H1 (cell line): ENCODE measurements around the gene NKAIN2. TPM values are rescaled to one million over a fixed set of nuclear protein-coding genes. Genes with fewer than 3 reads are reported as not detected.

Experiments used
- CTCF ChIA-PET: fragments of 300-600 bp; sonication (Branson Sonifier 250); formaldehyde crosslinking; loops from one replicate; lab custom pipeline; 2021; ENCODE audit not compliant: partially characterized antibody; lab: Charles Lee
- POLR2A ChIA-PET: fragments of 300-600 bp; sonication (Branson Sonifier 250); formaldehyde crosslinking; loops from one replicate; lab custom pipeline; 2021; ENCODE audit warnings: inconsistent platforms; ENCODE audit not compliant: partially characterized antibody; lab: Charles Lee
- DNase-seq, 2 experiments: peaks; one replicate each; pipeline versions ENCODE4 v3.0.0 to v3.0.0-alpha.2; 2010 to 2022; ENCODE audit warnings: low spot score in 2 of 2, low read depth in 1 of 2, mixed read lengths in 1 of 2
- FAIRE-seq: peaks from 2 replicates; lab custom pipeline; 2011; peaks lifted over from hg19 to GRCh38; lab: Jason Lieb, UNC
- H2AFZ ChIP-seq: 2 replicates; pipeline ENCODE4 v1.8.1; 2012; ENCODE audit warnings: low read length, inconsistent platforms
- H2AK5ac ChIP-seq: 2 replicates; pipeline ENCODE4 v1.6.1; 2013; ENCODE audit warnings: low read depth, low read length
- H2BK120ac ChIP-seq: replicated peaks from 2 replicates; pipeline ENCODE3; 2013; ENCODE audit warnings: low read depth, low read length, inconsistent platforms
- H2BK12ac ChIP-seq: 2 replicates; pipeline ENCODE4 v1.6.1; 2013; ENCODE audit warnings: low read depth, low read length
- H2BK15ac ChIP-seq: 2 replicates; pipeline ENCODE4 v1.6.1; 2013; ENCODE audit warnings: low read length
- H2BK20ac ChIP-seq: 2 replicates; pipeline ENCODE4 v1.6.1; 2013; ENCODE audit warnings: low read length
- H2BK5ac ChIP-seq: 2 replicates; pipeline ENCODE4 v1.6.1; 2013; ENCODE audit warnings: low read depth, low read length
- H3K14ac ChIP-seq: 2 replicates; pipeline ENCODE4 v1.6.1; 2013; ENCODE audit warnings: inconsistent platforms; ENCODE audit not compliant: insufficient read length
- H3K18ac ChIP-seq: 2 replicates; pipeline ENCODE4 v1.6.1; 2013; ENCODE audit warnings: low read length; ENCODE audit errors: extremely low read depth
- H3K23ac ChIP-seq: 2 replicates; pipeline ENCODE4 v1.6.1; 2013; ENCODE audit warnings: inconsistent platforms; ENCODE audit not compliant: insufficient read length
- H3K23me2 ChIP-seq: 2 replicates; pipeline ENCODE4 v1.6.1; 2013; ENCODE audit warnings: low read depth, low read length
- H3K27ac ChIP-seq: 2 replicates; pipeline ENCODE4 v1.6.1; 2011; ENCODE audit warnings: low read depth, low read length, inconsistent platforms
- H3K27me3 ChIP-seq, 4 experiments: replicated peaks in 1 of 4; 1 replicate in 1 of 4; 2 replicates in 3 of 4; pipeline versions ENCODE4 v1.6.1 to v1.8.1; 2011 to 2013; ENCODE audit warnings: low read length in 3 of 4, mild to moderate bottlenecking in 3 of 4, inconsistent platforms in 2 of 4, mixed read lengths in 2 of 4, moderate library complexity in 1 of 4; ENCODE audit not compliant: control insufficient read depth in 3 of 4, insufficient read depth in 3 of 4; ENCODE audit errors: extremely low read depth in 1 of 4
- H3K36me3 ChIP-seq, 4 experiments: 2 replicates each; pipeline versions ENCODE4 v1.6.1 to v1.8.1; 2011 to 2013; ENCODE audit warnings: mild to moderate bottlenecking in 4 of 4, low read length in 3 of 4, moderate library complexity in 2 of 4, control low read depth in 1 of 4, inconsistent platforms in 1 of 4; ENCODE audit not compliant: insufficient read depth in 4 of 4, control insufficient read depth in 2 of 4
- H3K4ac ChIP-seq: replicated peaks from 2 replicates; pipeline ENCODE3; 2013; ENCODE audit warnings: low read length, low read depth, mixed read lengths, inconsistent platforms; ENCODE audit not compliant: insufficient read length
- H3K4me1 ChIP-seq, 4 experiments: replicated peaks in 1 of 4; 1 replicate in 1 of 4; 2 replicates in 3 of 4; pipeline versions ENCODE4 v1.6.1 to v1.8.1; 2011 to 2013; ENCODE audit warnings: low read length in 3 of 4, inconsistent platforms in 2 of 4, mixed read lengths in 1 of 4; ENCODE audit not compliant: insufficient read depth in 4 of 4, control insufficient read depth in 3 of 4
- H3K4me2 ChIP-seq, 2 experiments: 2 replicates each; pipeline versions ENCODE4 v1.6.1 to v1.8.1; 2011 to 2013; ENCODE audit warnings: low read depth in 2 of 2, low read length in 2 of 2, control low read depth in 1 of 2, inconsistent platforms in 1 of 2, mild to moderate bottlenecking in 1 of 2; ENCODE audit not compliant: insufficient read depth in 1 of 2
- H3K4me3 ChIP-seq, 4 experiments: fragments of 200-600, 300-600 bp in 1 of 4; sonication (generic), shearing (Covaris generic), sonication (Bioruptor Twin) in 1 of 4; 2 replicates each; pipeline versions ENCODE4 v1.5.1 to v1.8.1; 2011 to 2016; ENCODE audit warnings: low read length in 4 of 4, low read depth in 3 of 4, control low read depth in 2 of 4, inconsistent platforms in 2 of 4, mild to moderate bottlenecking in 2 of 4, mixed read lengths in 1 of 4, moderate library complexity in 1 of 4; ENCODE audit not compliant: insufficient read depth in 2 of 4; ENCODE audit errors: extremely low read depth in 1 of 4
- H3K56ac ChIP-seq: replicated peaks from 2 replicates; pipeline ENCODE3; 2013; ENCODE audit warnings: low read depth, mild to moderate bottlenecking, mixed read lengths, low read length, inconsistent platforms; ENCODE audit not compliant: insufficient read length
- H3K79me1 ChIP-seq: 2 replicates; pipeline ENCODE4 v1.6.1; 2013; ENCODE audit warnings: low read depth, low read length, control low read depth
- H3K79me2 ChIP-seq, 2 experiments: 2 replicates each; pipeline versions ENCODE4 v1.6.1 to v1.8.1; 2012 to 2013; ENCODE audit warnings: low read length in 2 of 2, mild to moderate bottlenecking in 2 of 2, inconsistent platforms in 1 of 2; ENCODE audit not compliant: insufficient read depth in 2 of 2, control insufficient read depth in 1 of 2
- H3K9ac ChIP-seq, 4 experiments: replicated peaks in 1 of 4; 1 replicate in 1 of 4; 2 replicates in 3 of 4; pipeline versions ENCODE4 v1.6.1 to v1.8.1; 2011 to 2013; ENCODE audit warnings: low read depth in 3 of 4, low read length in 3 of 4, control low read depth in 2 of 4, mild to moderate bottlenecking in 2 of 4, moderate library complexity in 2 of 4, inconsistent platforms in 1 of 4; ENCODE audit errors: extremely low read depth in 1 of 4
- H3K9me3 ChIP-seq, 2 experiments: 2 replicates each; pipeline versions ENCODE4 v1.6.1 to v1.8.1; 2012 to 2013; ENCODE audit warnings: mild to moderate bottlenecking in 2 of 2, moderate library complexity in 2 of 2, control low read depth in 1 of 2, inconsistent platforms in 1 of 2, low read depth in 1 of 2, low read length in 1 of 2, mixed read lengths in 1 of 2; ENCODE audit not compliant: insufficient read depth in 2 of 2
- H4K20me1 ChIP-seq, 2 experiments: replicated peaks in 1 of 2; 2 replicates each; pipeline versions ENCODE3 to v1.8.1; 2011 to 2013; ENCODE audit warnings: inconsistent platforms in 2 of 2, low read length in 2 of 2, mild to moderate bottlenecking in 1 of 2; ENCODE audit not compliant: insufficient read depth in 2 of 2, control insufficient read depth in 1 of 2
- H4K5ac ChIP-seq: 2 replicates; pipeline ENCODE4 v1.6.1; 2013; ENCODE audit warnings: low read length, low read depth, mixed read lengths, inconsistent platforms; ENCODE audit not compliant: insufficient read length
- H4K8ac ChIP-seq: 2 replicates; pipeline ENCODE4 v1.8.0; 2013; ENCODE audit warnings: mild to moderate bottlenecking, moderate library complexity, low read length, inconsistent platforms; ENCODE audit not compliant: insufficient read depth; ENCODE audit errors: extremely low read depth
- H4K91ac ChIP-seq: replicated peaks from 2 replicates; pipeline ENCODE3; 2013; ENCODE audit warnings: low read length, mixed read lengths, inconsistent platforms; ENCODE audit not compliant: insufficient read length
- EZH2 ChIP-seq: fragments of 200-600 bp; sonication (generic); IDR thresholded peaks from 2 replicates; pipeline ENCODE4 v1.7.1; 2012; ENCODE audit warnings: low read depth, mild to moderate bottlenecking, moderate library complexity, low read length, inconsistent platforms; ENCODE audit not compliant: severe bottlenecking
- GABPA ChIP-seq: IDR thresholded peaks from 2 replicates; pipeline ENCODE4 v1.6.1; 2011; ENCODE audit warnings: mild to moderate bottlenecking, low read length, moderate library complexity, borderline replicate concordance; ENCODE audit not compliant: insufficient read depth
- GTF2F1 ChIP-seq: IDR thresholded peaks from 2 replicates; pipeline ENCODE4 v1.6.1; 2012; ENCODE audit warnings: low read depth, low read length, improper control_type of control experiment, borderline replicate concordance
- JUND ChIP-seq: IDR thresholded peaks from 2 replicates; pipeline ENCODE4 v1.6.1; 2011; ENCODE audit warnings: mild to moderate bottlenecking, improper control_type of control experiment, low read length
- KDM1A ChIP-seq: fragments of 200-600, 300-600 bp; sonication (generic); IDR thresholded peaks from 2 replicates; pipeline ENCODE4 v1.7.1; 2016; ENCODE audit warnings: mild to moderate bottlenecking, low read length, borderline replicate concordance
- KDM5A ChIP-seq: fragments of 200-600 bp; IDR thresholded peaks from 2 replicates; pipeline ENCODE4 v1.7.1; 2012; ENCODE audit warnings: mild to moderate bottlenecking, low read length, inconsistent platforms, mixed read lengths
- NRF1 ChIP-seq: IDR thresholded peaks from 2 replicates; pipeline ENCODE4 v1.6.1; 2011; ENCODE audit warnings: mild to moderate bottlenecking, low read depth, low read length, improper control_type of control experiment
- POLR2AphosphoS5 ChIP-seq: IDR thresholded peaks from 2 replicates; pipeline ENCODE4 v1.6.1; 2011; ENCODE audit warnings: low read depth, low read length
- SIN3A ChIP-seq, 2 experiments: IDR thresholded peaks in 1 of 2; conservative IDR thresholded peaks in 1 of 2; 2 replicates each; pipeline ENCODE4 v1.6.1; 2011 to 2012; ENCODE audit warnings: low read length in 2 of 2, improper control_type of control experiment in 1 of 2, low read depth in 1 of 2, mild to moderate bottlenecking in 1 of 2
- TAF7 ChIP-seq: optimal IDR thresholded peaks from 2 replicates; pipeline ENCODE3; 2011; ENCODE audit warnings: low read depth, mild to moderate bottlenecking, inconsistent platforms, low read length, moderate library complexity, borderline replicate concordance
- TCF12 ChIP-seq: IDR thresholded peaks from 2 replicates; pipeline ENCODE4 v1.6.1; 2011; ENCODE audit warnings: low read depth, mild to moderate bottlenecking, low read length
- WGBS, 2 experiments: shearing (Covaris generic) in 1 of 2; methylation state at CpG; one replicate each; pipeline versions ENCODE4 v1.1.6 to v1.1.7; 2013 to 2015; ENCODE audit warnings: low lambda C conversion rate in 2 of 2, mixed read lengths in 2 of 2, inconsistent platforms in 1 of 2, low coverage in 1 of 2, missing lambda C conversion rate in 1 of 2; ENCODE audit not compliant: insufficient replicate concordance in 2 of 2, insufficient coverage in 1 of 2, insufficient read length in 1 of 2; ENCODE audit errors: extremely low coverage in 1 of 2, missing lambda C conversion rate in 1 of 2; 5-methylcytosine and 5-hydroxymethylcytosine counted together
- polyA plus RNA-seq, 7 experiments: library from polyadenylated mRNA; depleted of rRNA in 3 of 7; stranded (reverse) in 5 of 7; unstranded in 2 of 7; fragments of >200 nt in 5 of 7; fragments of 200-250 nt in 2 of 7; gene quantifications; 1 replicate in 5 of 7; 2 replicates in 1 of 7; 4 replicates in 1 of 7; pipeline versions ENCODE4 v1.2.1 to v1.2.3, GENCODE V29; 2011 to 2013; ENCODE audit warnings: missing spikeins in 2 of 7, mixed read lengths in 2 of 7
- total RNA-seq: library from RNA; stranded (reverse); fragmentation: NEBNext Ultra II Directional; extraction: Animal tissue kit (Norgen Biotek cat#: 25700); gene quantifications from 2 replicates; pipeline ENCODE4 v1.2.1, GENCODE V29; 2021
- TF ChIP-seq, protein P1 (sequence below), 3 experiments: IDR thresholded peaks; 1 replicate in 2 of 3; 2 replicates in 1 of 3; pipeline versions ENCODE4 v1.5.1 to v1.6.1; 2011; ENCODE audit warnings: low read length in 3 of 3, mild to moderate bottlenecking in 3 of 3, inconsistent platforms in 2 of 3, low read depth in 1 of 3, moderate library complexity in 1 of 3; ENCODE audit not compliant: insufficient read depth in 1 of 3; ENCODE audit errors: control extremely low read depth in 1 of 3

Gene NKAIN2
- total and polyA plus RNA-seq, 2 of the 8 experiments (the other 6 are each of a cell fraction or from before 2014, with no cell fraction given) = 0.20 to 0.34 TPM

DNA sequence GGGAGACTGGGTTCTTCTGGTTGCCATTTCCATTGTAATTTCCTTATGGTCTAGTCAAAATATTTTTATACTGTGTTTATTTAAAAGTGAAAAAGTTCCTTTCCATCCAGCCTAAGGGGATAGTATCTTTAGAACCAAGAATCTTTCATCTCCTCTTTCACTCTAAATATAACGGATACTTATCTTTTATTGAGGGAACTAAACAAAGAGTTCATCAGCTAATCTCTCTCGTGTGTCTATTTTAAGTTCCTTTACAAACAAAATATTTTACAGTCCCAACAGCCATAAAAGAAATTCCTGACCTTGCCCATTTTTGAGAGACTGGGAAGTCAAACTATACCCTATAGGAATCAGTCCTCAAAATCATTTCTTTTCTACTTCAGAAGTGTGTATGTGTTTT is 232.7 kb downstream of the NKAIN2 start:
- Histone ChIP-seq H4K5ac (no peak overlapping the region), H2BK5ac (no peak overlapping the region), H3K36me3 (no peaks in the 10 kb centered on the region), H3K79me1 (no peaks in the 10 kb centered on the region), H2BK15ac (no peak overlapping the region), H3K79me2 (no peaks in the 10 kb centered on the region), H3K27me3 (no peaks in the 10 kb centered on the region), H2BK12ac (no peak overlapping the region), H2AK5ac (no peak overlapping the region), H3K23ac (no peak overlapping the region), H3K4me3 (no peak overlapping the region), H2AFZ (0 out of 2 replicates have a peak overlapping the region, but pooled peaks have one; percentile 33), H2BK20ac (no peak overlapping the region), H4K8ac (no peak overlapping the region), H3K14ac (no peak overlapping the region), H4K20me1 (no peaks in the 10 kb centered on the region), H3K27ac (no peak overlapping the region), H3K4me2 (no peak overlapping the region), H3K23me2 (no peaks in the 10 kb centered on the region), H2BK120ac (no peak overlapping the region), H3K4ac (no peak overlapping the region), H3K9ac (no peak overlapping the region), H3K56ac (no peak overlapping the region), H3K18ac (no peak overlapping the region), H3K4me1 (no peaks in the 10 kb centered on the region), H3K9me3 (no peaks in the 10 kb centered on the region), H4K91ac (no peak overlapping the region)
- ChIA-PET CTCF (interaction anchor here (0.6 kb wide), 1 partner anchor 996 kb away, joined by 3 read pairs; no protein-coding TSS in a partner anchor), POLR2A (no interaction called here)
- FAIRE-seq (no peak), DNase-seq (no peak)
- 82% methylated on average over 2 of the region's 2 CpGs; no CpG with 5 or more reads in 1 of the 2 experiments for WGBS, 2 experiments
- TF ChIP-seq SIN3A (conservative IDR thresholded peaks at IDR 0.05 in 1 of 2, IDR thresholded peaks at IDR 0.05 in 1 of 2; ENCODE audit: low read depth in 1 of 2, low read length in 2 of 2) = no peak
- TF ChIP-seq KDM1A = no peak
- no peak for TF ChIP-seq POLR2AphosphoS5
- no peak for TF ChIP-seq KDM5A
- no peak for TF ChIP-seq GABPA
- TF ChIP-seq TCF12 = no peak
- TF ChIP-seq NRF1 = no peak
- TF ChIP-seq TAF7 = no peak
- TF ChIP-seq GTF2F1 = no peak
- TF ChIP-seq JUND = no peak
- no peak for TF ChIP-seq EZH2
- TF ChIP-seq, protein P1, sequence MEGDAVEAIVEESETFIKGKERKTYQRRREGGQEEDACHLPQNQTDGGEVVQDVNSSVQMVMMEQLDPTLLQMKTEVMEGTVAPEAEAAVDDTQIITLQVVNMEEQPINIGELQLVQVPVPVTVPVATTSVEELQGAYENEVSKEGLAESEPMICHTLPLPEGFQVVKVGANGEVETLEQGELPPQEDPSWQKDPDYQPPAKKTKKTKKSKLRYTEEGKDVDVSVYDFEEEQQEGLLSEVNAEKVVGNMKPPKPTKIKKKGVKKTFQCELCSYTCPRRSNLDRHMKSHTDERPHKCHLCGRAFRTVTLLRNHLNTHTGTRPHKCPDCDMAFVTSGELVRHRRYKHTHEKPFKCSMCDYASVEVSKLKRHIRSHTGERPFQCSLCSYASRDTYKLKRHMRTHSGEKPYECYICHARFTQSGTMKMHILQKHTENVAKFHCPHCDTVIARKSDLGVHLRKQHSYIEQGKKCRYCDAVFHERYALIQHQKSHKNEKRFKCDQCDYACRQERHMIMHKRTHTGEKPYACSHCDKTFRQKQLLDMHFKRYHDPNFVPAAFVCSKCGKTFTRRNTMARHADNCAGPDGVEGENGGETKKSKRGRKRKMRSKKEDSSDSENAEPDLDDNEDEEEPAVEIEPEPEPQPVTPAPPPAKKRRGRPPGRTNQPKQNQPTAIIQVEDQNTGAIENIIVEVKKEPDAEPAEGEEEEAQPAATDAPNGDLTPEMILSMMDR (IDR thresholded peaks at IDR 0.05; ENCODE audit: control extremely low read depth in 1 of 3, insufficient read depth in 1 of 3, low read depth in 1 of 3, low read length in 3 of 3) = no peak
